ENCODE results near the gene GSTO2. TPM values are rescaled to one million over a fixed set of nuclear protein-coding genes. Genes with fewer than 3 reads are reported as not detected.

The GSTO2 gene
- total and polyA plus RNA-seq, 11 donors = 0.46 to 1.9 (median 0.88) TPM

GRCh38 chr10:104325436-104326435 is 56.8 kb downstream of the GSTO2 start:
- ATAC-seq = peak in 2 of 4 donors; percentile 1 to 15
- intact Hi-C loops (cut with DNase I) = loop anchor here in 1 of 10 donors (2.0 kb wide), 1 partner anchor 15 kb away; no protein-coding TSS in a partner anchor
- Histone ChIP-seq H3K27me3 (no peaks in the 10 kb centered on the region), H3K36me3 (peaks cover 0 to 10% (median 0%) of the 10 kb centered on the region in 9 donors), H3K27ac (peak overlapping the region; percentile 89 to 100 (median 99)), H3K4me1 (peaks cover 62 to 100% (median 100%) of the 10 kb centered on the region in 12 donors), H3K9me3 (no peaks in the 10 kb centered on the region), H3K4me3 (peak overlapping the region in 7 of 12 donors; percentile 5 to 36 (median 16))
- DNase-seq = peak in 2 of 5 donors; percentile 71 to 77
- TF ChIP-seq CTCF (IDR thresholded peaks at IDR 0.05) (no peak), POLR2A (IDR thresholded peaks at IDR 0.05) (no peak)
- 30 to 50% (median 37%) methylated on average over 24 to 28 of the region's 28 CpGs for WGBS, 4 donors

- TF ChIP-seq POLR2A (IDR thresholded peaks at IDR 0.05) (no peak), CTCF (IDR thresholded peaks at IDR 0.05) (no peak)
- intact Hi-C loops (cut with DNase I) = loop anchor here in 1 of 10 donors (2.0 kb wide), 1 partner anchor 16 kb away; no protein-coding TSS in a partner anchor
- Histone ChIP-seq H3K4me3 (peak overlapping the region in 8 of 12 donors; percentile 21 to 50 (median 35)), H3K36me3 (peaks cover 0 to 10% (median 0%) of the 10 kb centered on the region in 9 donors), H3K9me3 (no peaks in the 10 kb centered on the region), H3K4me1 (peaks cover 55 to 100% (median 100%) of the 10 kb centered on the region in 12 donors), H3K27me3 (no peaks in the 10 kb centered on the region), H3K27ac (peak overlapping the region; percentile 89 to 100 (median 99))
- no peak for ATAC-seq
- no peak for DNase-seq
- 83 to 89% (median 85%) methylated on average over 9 of the region's 9 CpGs for WGBS, 4 donors
Measured at GRCh38 chr10:104326991-104327610, 58.1 kb downstream of the GSTO2 start.

GRCh38 chr10:104327745-104328645 is 59.0 kb downstream of the GSTO2 start:
- DNase-seq (peak in 2 of 5 donors; percentile 76 to 86), ATAC-seq (peak; percentile 3 to 15 (median 8))
- TF ChIP-seq POLR2A (IDR thresholded peaks at IDR 0.05) (no peak), CTCF (IDR thresholded peaks at IDR 0.05) (no peak)
- Histone ChIP-seq H3K27ac (peak overlapping the region; percentile 89 to 100 (median 99)), H3K36me3 (peaks cover 0 to 10% (median 0%) of the 10 kb centered on the region in 9 donors), H3K4me3 (peak overlapping the region in 10 of 12 donors; percentile 21 to 50 (median 35)), H3K4me1 (peaks cover 53 to 100% (median 100%) of the 10 kb centered on the region in 12 donors), H3K27me3 (no peaks in the 10 kb centered on the region), H3K9me3 (no peaks in the 10 kb centered on the region)
- WGBS, 4 donors = 10 to 20% (median 18%) methylated on average over 19 to 20 of the region's 20 CpGs
- intact Hi-C loops (cut with DNase I) = loop anchor here in 1 of 10 donors (2.0 kb wide), 1 partner anchor 17 kb away; no protein-coding TSS in a partner anchor
